ENCODE measurements around the gene PAFAH1B1. TPM values are rescaled to one million over a fixed set of nuclear protein-coding genes. Genes with fewer than 3 reads are reported as not detected.

Gene PAFAH1B1
- total RNA-seq, 1 donor from 2014 or later, result 115 TPM

DNA sequence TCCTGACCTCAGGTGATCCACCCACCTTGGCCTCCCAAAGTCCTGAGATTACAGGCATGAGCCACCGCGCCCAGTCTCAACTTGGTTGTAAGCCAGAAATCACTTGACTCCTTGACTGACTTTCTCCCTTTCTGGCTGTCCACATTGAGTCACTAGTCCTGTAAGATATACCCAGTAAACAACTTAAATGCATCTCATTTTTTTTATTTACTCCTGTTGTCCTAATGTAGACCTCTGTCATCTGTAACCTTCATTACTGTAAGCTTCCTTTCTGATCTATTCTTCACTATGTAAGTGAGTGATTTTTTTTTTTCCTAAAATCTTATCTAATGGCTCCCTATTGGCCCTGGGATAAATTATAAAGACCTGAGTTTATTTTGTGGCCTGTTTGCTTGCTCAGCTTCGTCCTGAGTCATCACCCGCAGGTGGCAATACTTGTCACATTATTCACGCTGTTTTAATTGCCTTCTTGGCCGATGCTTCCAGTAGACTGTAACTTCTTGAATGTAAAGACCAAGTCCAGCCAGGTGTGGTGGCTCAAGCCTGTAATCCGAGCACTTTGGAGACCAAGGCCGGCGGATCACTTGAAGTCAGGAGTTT is 41.0 kb downstream of the PAFAH1B1 start:
- Histone ChIP-seq H3K27me3 (ENCODE audit: low read depth) (no peaks in the 10 kb centered on the region), H3K4me3 (no peak overlapping the region), H3K36me3 (peaks cover 14% of the 10 kb centered on the region), H3K4me1 (peaks cover 88% of the 10 kb centered on the region), H3K9me3 (replicated peaks) (no peaks in the 10 kb centered on the region), H3K27ac (replicated peaks) (no peak overlapping the region)
- intact Hi-C loops (cut with micrococcal nuclease), result no loop called here
- TF ChIP-seq, protein P1, sequence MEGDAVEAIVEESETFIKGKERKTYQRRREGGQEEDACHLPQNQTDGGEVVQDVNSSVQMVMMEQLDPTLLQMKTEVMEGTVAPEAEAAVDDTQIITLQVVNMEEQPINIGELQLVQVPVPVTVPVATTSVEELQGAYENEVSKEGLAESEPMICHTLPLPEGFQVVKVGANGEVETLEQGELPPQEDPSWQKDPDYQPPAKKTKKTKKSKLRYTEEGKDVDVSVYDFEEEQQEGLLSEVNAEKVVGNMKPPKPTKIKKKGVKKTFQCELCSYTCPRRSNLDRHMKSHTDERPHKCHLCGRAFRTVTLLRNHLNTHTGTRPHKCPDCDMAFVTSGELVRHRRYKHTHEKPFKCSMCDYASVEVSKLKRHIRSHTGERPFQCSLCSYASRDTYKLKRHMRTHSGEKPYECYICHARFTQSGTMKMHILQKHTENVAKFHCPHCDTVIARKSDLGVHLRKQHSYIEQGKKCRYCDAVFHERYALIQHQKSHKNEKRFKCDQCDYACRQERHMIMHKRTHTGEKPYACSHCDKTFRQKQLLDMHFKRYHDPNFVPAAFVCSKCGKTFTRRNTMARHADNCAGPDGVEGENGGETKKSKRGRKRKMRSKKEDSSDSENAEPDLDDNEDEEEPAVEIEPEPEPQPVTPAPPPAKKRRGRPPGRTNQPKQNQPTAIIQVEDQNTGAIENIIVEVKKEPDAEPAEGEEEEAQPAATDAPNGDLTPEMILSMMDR (IDR thresholded peaks at IDR 0.05; ENCODE audit: borderline replicate concordance), result no peak
- no peak for DNase-seq

DNA sequence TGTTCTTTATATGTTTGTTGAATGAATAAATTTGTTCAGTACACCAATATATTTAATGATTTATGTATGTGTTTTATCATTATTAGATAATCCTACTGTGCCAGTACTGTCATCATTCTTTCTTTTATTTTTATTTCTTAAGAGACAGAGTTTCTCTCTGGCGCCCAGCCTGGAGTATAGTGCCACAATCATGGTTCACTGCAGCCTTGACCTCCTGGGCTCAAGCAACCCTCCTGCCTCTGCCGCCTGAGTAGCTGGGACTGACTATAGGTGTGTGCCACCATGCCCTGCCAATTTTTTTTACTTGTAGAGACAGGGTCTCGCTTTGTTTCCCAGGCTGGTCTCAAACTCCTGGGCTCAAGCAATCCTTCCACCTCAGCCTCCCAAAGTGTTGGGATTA is 41.8 kb downstream of the PAFAH1B1 start:
- TF ChIP-seq, protein P1 (IDR thresholded peaks at IDR 0.05; ENCODE audit: borderline replicate concordance), result no peak
- intact Hi-C loops (cut with micrococcal nuclease), result no loop called here
- DNase-seq, result no peak
- Histone ChIP-seq H3K4me3 (no peak overlapping the region), H3K27me3 (ENCODE audit: low read depth) (no peaks in the 10 kb centered on the region), H3K9me3 (replicated peaks) (no peaks in the 10 kb centered on the region), H3K36me3 (peaks cover 18% of the 10 kb centered on the region), H3K27ac (replicated peaks) (no peak overlapping the region), H3K4me1 (peaks cover 81% of the 10 kb centered on the region)

DNA sequence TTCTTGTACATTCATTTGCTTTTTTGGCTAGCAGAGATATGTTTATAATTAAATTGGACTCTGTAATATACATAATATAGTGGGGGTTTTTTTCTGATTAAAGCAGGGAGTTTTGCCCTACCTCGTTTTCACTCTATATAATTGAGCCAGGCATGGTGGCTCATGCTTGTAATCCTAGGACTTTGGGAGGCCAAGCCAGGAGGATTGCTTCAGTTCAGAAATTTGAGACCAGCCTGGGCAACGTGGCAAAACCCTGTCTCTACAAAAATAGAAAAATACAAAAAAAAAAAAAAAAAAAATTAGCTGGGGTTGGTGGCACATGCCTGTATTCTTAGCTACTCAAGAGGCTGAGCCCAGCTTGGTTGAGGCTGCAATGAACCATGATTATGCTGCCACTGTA is 42.2 kb downstream of the PAFAH1B1 start:
- Histone ChIP-seq H3K27ac (replicated peaks) (no peak overlapping the region), H3K9me3 (replicated peaks) (no peaks in the 10 kb centered on the region), H3K36me3 (peaks cover 21% of the 10 kb centered on the region), H3K4me1 (peaks cover 76% of the 10 kb centered on the region), H3K27me3 (ENCODE audit: low read depth) (no peaks in the 10 kb centered on the region), H3K4me3 (no peak overlapping the region)
- TF ChIP-seq, protein P1 (IDR thresholded peaks at IDR 0.05; ENCODE audit: borderline replicate concordance), result no peak
- DNase-seq, result no peak
- intact Hi-C loops (cut with micrococcal nuclease), result no loop called here

DNA sequence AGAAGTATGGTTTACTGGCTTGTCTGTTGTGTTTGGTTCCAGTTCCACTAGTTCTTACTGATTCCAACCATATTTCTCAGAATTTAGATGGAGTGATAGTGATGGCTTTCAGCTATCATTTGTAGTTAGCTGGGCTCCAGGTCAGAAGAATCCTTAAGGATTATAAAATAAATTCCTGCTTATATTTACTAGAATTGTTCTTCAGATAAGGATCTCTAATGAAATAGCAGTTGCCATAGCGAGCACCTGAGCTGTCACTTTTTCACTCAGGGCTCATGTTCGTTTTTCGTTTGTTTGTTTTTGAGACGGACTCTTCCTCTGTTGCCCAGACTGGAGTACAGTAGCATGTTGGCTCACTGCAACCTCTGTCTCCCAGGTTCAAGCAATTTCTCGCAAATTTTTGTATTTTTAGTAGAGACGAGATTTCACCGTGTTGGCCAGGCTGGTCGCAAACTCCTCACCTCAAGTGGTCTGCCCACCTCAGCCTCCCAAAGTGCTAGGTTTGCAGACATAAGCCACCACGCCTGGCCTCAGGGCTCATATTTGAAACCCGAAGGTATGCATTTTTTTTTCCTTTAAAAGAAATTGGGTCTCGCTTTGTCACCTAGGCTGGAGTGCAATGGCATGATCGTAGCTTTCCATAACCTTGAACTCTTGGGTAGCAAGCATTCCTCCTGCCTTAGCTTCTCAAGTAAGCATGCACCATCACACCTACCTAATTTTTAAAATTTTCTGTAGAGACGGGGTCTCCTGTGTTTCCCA is 42.9 kb downstream of the PAFAH1B1 start:
- intact Hi-C loops (cut with micrococcal nuclease), result no loop called here
- TF ChIP-seq, protein P1 (IDR thresholded peaks at IDR 0.05; ENCODE audit: borderline replicate concordance), result no peak
- H3K4me1 ChIP-seq, result peaks cover 69% of the 10 kb centered on the region

DNA sequence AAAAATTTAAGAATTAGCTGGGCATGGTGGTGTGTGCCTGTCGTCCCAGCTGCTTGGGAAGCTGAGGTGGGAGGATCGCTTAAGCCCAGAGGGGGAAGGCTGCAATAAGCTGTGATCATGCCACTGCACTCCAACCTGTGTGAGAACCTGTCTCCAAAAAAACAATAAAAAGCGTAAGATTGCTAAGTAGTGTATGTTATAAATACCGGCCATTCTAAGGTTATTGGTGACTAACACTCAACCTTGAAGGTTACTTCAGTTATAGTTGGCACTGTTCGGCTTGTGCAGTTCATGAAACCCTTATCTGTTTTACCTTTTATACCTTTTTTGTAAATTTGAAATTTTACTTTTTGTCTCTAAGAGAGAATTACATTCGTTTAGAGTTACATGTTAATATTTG is 44.0 kb downstream of the PAFAH1B1 start:
- H3K36me3 ChIP-seq, result peaks cover 34% of the 10 kb centered on the region
- no peak overlapping the region for H3K4me3 ChIP-seq
- no peak for DNase-seq
- H3K27me3 ChIP-seq (ENCODE audit: low read depth), result no peaks in the 10 kb centered on the region
- TF ChIP-seq, protein P1 (IDR thresholded peaks at IDR 0.05; ENCODE audit: borderline replicate concordance), result no peak
- H3K27ac ChIP-seq (replicated peaks), result no peak overlapping the region
- H3K4me1 ChIP-seq, result peaks cover 59% of the 10 kb centered on the region
- intact Hi-C loops (cut with micrococcal nuclease), result no loop called here
- no peaks in the 10 kb centered on the region for H3K9me3 ChIP-seq (replicated peaks)

More for the DNA sequence above, 42.9 kb downstream of the PAFAH1B1 start:
- Histone ChIP-seq H3K36me3 (peaks cover 28% of the 10 kb centered on the region), H3K27me3 (ENCODE audit: low read depth) (no peaks in the 10 kb centered on the region), H3K9me3 (replicated peaks) (no peaks in the 10 kb centered on the region), H3K4me3 (no peak overlapping the region), H3K27ac (replicated peaks) (no peak overlapping the region)
- no peak for DNase-seq

All from left ventricle myocardium inferior (tissue), 1 donor.